Colonic mucosa (tissue), 4 donors: Measurements from ENCODE around the gene VEZT. TPM values are rescaled to one million over a fixed set of nuclear protein-coding genes. Genes with fewer than 3 reads are reported as not detected.

ENCODE experiments used
- DNase-seq: peaks from one replicate; pipeline ENCODE4 v3.0.0-alpha.2; 2020
- H3K27ac ChIP-seq: fragments of 200-600 bp; one replicate; pipeline ENCODE4 v1.8.0; 2021
- H3K27me3 ChIP-seq: fragments of 200-600 bp; one replicate; pipeline ENCODE4 v1.8.0; 2021
- H3K36me3 ChIP-seq: fragments of 200-600 bp; one replicate; pipeline ENCODE4 v1.8.0; 2021
- H3K4me1 ChIP-seq: fragments of 200-600 bp; one replicate; pipeline ENCODE4 v1.8.0; 2021; ENCODE audit warnings: mild to moderate bottlenecking
- H3K4me3 ChIP-seq: fragments of 200-600 bp; one replicate; pipeline ENCODE4 v1.8.0; 2021
- H3K9ac ChIP-seq, 2 donors: one replicate each; pipeline ENCODE4 v1.7.0; 2013; ENCODE audit warnings: control low read depth in 2 of 2, low read depth in 2 of 2, low read length in 2 of 2
- H3K9me3 ChIP-seq: fragments of 200-600 bp; one replicate; pipeline ENCODE4 v1.8.0; 2021
- CTCF ChIP-seq: fragments of 200-600 bp; IDR thresholded peaks from one replicate; pipeline ENCODE4 v1.8.0; 2022; ENCODE audit warnings: antibody characterized with exemption, mild to moderate bottlenecking
- intact Hi-C: fragments of 100-400 bp; cut with DNase I; formaldehyde crosslinking; loops from one replicate; pipeline ENCODE4 v1.14.1; 2022
- total RNA-seq, 2 donors: library from RNA; stranded (reverse); fragmentation: NEBNext Ultra II Directional in 1 of 2; extraction: Animal tissue kit (Norgen Biotek cat#: 25700) in 1 of 2; gene quantifications; one replicate each; pipeline ENCODE4 v1.2.1, GENCODE V29; 2021
- donor health status: healthy.
- donor health status: DM: no; HTN: no; CAD: no.
- donor health status: DM: no; HTN: no; CAD: no.

VEZT gene
- total RNA-seq, 2 donors from 2014 or later = 36.4 to 62.2 TPM

GRCh38 chr12:95184121-95184520 lies 33.5 kb upstream of the VEZT start:
- intact Hi-C loops = no loop called here
- Histone ChIP-seq H3K4me1 (no peaks in the 10 kb centered on the region), H3K9ac (no peak overlapping the region), H3K9me3 (no peaks in the 10 kb centered on the region), H3K4me3 (no peak overlapping the region), H3K27ac (no peak overlapping the region), H3K27me3 (no peaks in the 10 kb centered on the region), H3K36me3 (no peaks in the 10 kb centered on the region)
- no peak for DNase-seq
- no peak for TF ChIP-seq CTCF

GRCh38 chr12:95185072-95185471 lies 32.5 kb upstream of the VEZT start:
- H3K36me3 ChIP-seq = no peaks in the 10 kb centered on the region
- no peak overlapping the region for H3K27ac ChIP-seq
- no peak overlapping the region for H3K9ac ChIP-seq
- H3K9me3 ChIP-seq = no peaks in the 10 kb centered on the region
- no peak for TF ChIP-seq CTCF
- no peak for DNase-seq
- no peaks in the 10 kb centered on the region for H3K27me3 ChIP-seq
- intact Hi-C loops = no loop called here
- H3K4me1 ChIP-seq = no peaks in the 10 kb centered on the region
- no peak overlapping the region for H3K4me3 ChIP-seq

GRCh38 chr12:95185854-95186253 lies 31.8 kb upstream of the VEZT start:
- Histone ChIP-seq H3K36me3 (no peaks in the 10 kb centered on the region), H3K9me3 (no peaks in the 10 kb centered on the region), H3K9ac (no peak overlapping the region), H3K27me3 (no peaks in the 10 kb centered on the region), H3K27ac (no peak overlapping the region), H3K4me1 (no peaks in the 10 kb centered on the region), H3K4me3 (no peak overlapping the region)
- no peak for DNase-seq
- TF ChIP-seq CTCF = no peak
- intact Hi-C loops = no loop called here

- Histone ChIP-seq H3K9ac (no peak overlapping the region), H3K4me3 (no peak overlapping the region), H3K27ac (no peak overlapping the region), H3K9me3 (no peaks in the 10 kb centered on the region), H3K27me3 (no peaks in the 10 kb centered on the region), H3K36me3 (no peaks in the 10 kb centered on the region), H3K4me1 (peaks cover 3% of the 10 kb centered on the region)
- DNase-seq = no peak
- intact Hi-C loops = no loop called here
- no peak for TF ChIP-seq CTCF
Measured at GRCh38 chr12:95187865-95188415, 29.7 kb upstream of the VEZT start.

GRCh38 chr12:95191060-95191696 lies 26.4 kb upstream of the VEZT start:
- H3K27ac ChIP-seq = no peak overlapping the region
- H3K4me1 ChIP-seq = peaks cover 3% of the 10 kb centered on the region
- no peak overlapping the region for H3K4me3 ChIP-seq
- H3K36me3 ChIP-seq = no peaks in the 10 kb centered on the region
- H3K27me3 ChIP-seq = no peaks in the 10 kb centered on the region
- no peak for TF ChIP-seq CTCF
- no peak overlapping the region for H3K9ac ChIP-seq
- H3K9me3 ChIP-seq = no peaks in the 10 kb centered on the region
- intact Hi-C loops = no loop called here
- no peak for DNase-seq
